Measurements from ENCODE around the gene VIPAS39.

Gene VIPAS39

GRCh38 chr14:77378701-77379100, 78.7 kb downstream of the VIPAS39 start:
- no peak overlapping the region for H3K4me3 ChIP-seq (replicated peaks in 1 of 2; ENCODE audit: low read depth in 2 of 2, low read length in 2 of 2)
- DNase-seq (ENCODE audit: low read depth in 2 of 2), result no peak
- TF ChIP-seq CTCF (IDR thresholded peaks at IDR 0.05; ENCODE audit: low read depth, low read length), result no peak

- TF ChIP-seq CTCF (IDR thresholded peaks at IDR 0.05; ENCODE audit: low read depth, low read length), result no peak
- DNase-seq (ENCODE audit: low read depth in 2 of 2), result no peak
- peak overlapping the region; percentile 70 to 86 for H3K4me3 ChIP-seq (replicated peaks in 1 of 2; ENCODE audit: low read depth in 2 of 2, low read length in 2 of 2)
These were observed 79.9 kb downstream of the VIPAS39 start for GRCh38 chr14:77377502-77377844.

GRCh38 chr14:77376771-77377501, 80.5 kb downstream of the VIPAS39 start, which contains the start of the genes SAMD15 and TMED8:
Gene SAMD15, plus strand, starts transcription at chr14:77377379. Its CDS starts 40 bp downstream, at chr14:77377419.
Gene TMED8, minus strand, starts transcription at chr14:77377094. Its CDS starts 41 bp downstream, at chr14:77377053.
- peak; percentile 14 for TF ChIP-seq CTCF (IDR thresholded peaks at IDR 0.05; ENCODE audit: low read depth, low read length)
- DNase-seq (ENCODE audit: low read depth in 2 of 2), result peak; percentile 86 to 90
- H3K4me3 ChIP-seq (replicated peaks in 1 of 2; ENCODE audit: low read depth in 2 of 2, low read length in 2 of 2), result peak within 1 kb of the TSS; percentile 70 to 86

Data from cardiac fibroblast (primary cell).